ENCODE data around the gene PNPLA1.

DNA sequence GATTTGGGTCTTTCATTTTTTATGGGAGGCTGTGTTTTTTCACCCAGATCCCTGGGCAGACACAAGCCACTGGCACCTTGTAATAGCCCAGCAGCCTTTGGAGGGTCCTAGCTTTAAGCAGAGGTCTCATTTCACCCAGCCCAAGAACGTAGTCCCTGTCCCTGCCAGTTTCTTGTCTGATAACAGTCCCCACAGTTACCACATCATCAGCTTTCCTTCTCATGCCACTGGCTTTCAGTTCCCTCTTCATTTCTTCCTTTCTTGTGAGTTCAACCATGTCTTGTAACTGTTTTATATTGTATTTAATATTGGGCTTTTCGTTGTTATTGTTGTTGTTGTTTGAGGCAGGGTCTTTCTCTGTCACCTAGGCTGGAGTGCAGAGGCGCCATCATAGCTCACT lies 10.6 kb downstream of the PNPLA1 start:
- TF ChIP-seq, protein P1, sequence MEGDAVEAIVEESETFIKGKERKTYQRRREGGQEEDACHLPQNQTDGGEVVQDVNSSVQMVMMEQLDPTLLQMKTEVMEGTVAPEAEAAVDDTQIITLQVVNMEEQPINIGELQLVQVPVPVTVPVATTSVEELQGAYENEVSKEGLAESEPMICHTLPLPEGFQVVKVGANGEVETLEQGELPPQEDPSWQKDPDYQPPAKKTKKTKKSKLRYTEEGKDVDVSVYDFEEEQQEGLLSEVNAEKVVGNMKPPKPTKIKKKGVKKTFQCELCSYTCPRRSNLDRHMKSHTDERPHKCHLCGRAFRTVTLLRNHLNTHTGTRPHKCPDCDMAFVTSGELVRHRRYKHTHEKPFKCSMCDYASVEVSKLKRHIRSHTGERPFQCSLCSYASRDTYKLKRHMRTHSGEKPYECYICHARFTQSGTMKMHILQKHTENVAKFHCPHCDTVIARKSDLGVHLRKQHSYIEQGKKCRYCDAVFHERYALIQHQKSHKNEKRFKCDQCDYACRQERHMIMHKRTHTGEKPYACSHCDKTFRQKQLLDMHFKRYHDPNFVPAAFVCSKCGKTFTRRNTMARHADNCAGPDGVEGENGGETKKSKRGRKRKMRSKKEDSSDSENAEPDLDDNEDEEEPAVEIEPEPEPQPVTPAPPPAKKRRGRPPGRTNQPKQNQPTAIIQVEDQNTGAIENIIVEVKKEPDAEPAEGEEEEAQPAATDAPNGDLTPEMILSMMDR (IDR thresholded peaks at IDR 0.05), result no peak
- no peak for TF ChIP-seq POLR2A (IDR thresholded peaks at IDR 0.05)

Data from body of pancreas (tissue), 4 donors.